Ovary (tissue), 9 donors: ENCODE measurements around the gene HSD11B1. TPM values are rescaled to one million over a fixed set of nuclear protein-coding genes. Genes with fewer than 3 reads are reported as not detected.

Experiments
- DNase-seq, 5 donors: peaks; one replicate each; pipeline ENCODE4 v3.0.0-alpha.2; 2019 to 2020
- H3K27ac ChIP-seq, 2 donors: fragments of 200-600 bp; one replicate each; pipeline versions ENCODE4 v1.5.1 to v1.8.0; 2019 to 2022
- H3K27me3 ChIP-seq: fragments of 200-600 bp; one replicate; pipeline ENCODE4 v1.8.0; 2022
- H3K36me3 ChIP-seq: fragments of 200-600 bp; sonication (generic); one replicate; pipeline ENCODE4 v1.5.1; 2019
- H3K4me1 ChIP-seq: one replicate; pipeline ENCODE4 v1.8.1; 2013; ENCODE audit warnings: mild to moderate bottlenecking, moderate library complexity; ENCODE audit not compliant: insufficient read depth
- H3K4me3 ChIP-seq: fragments of 200-600 bp; sonication (generic); one replicate; pipeline ENCODE4 v1.5.1; 2017
- H3K9me3 ChIP-seq, 2 donors: fragments of 200-600 bp in 1 of 2; sonication (generic) in 1 of 2; one replicate each; pipeline versions ENCODE4 v1.5.1 to v1.8.1; 2013 to 2019; ENCODE audit warnings: mild to moderate bottlenecking in 1 of 2, moderate library complexity in 1 of 2
- EP300 ChIP-seq: sonication (generic); formaldehyde crosslinking; IDR thresholded peaks from one replicate; pipeline ENCODE4 v1.6.1; 2017; ENCODE audit warnings: antibody characterized with exemption
- POLR2A ChIP-seq: fragments of 450-650 bp; IDR thresholded peaks from one replicate; pipeline ENCODE4 v1.6.1; 2017; ENCODE audit warnings: antibody characterized with exemption, mild to moderate bottlenecking, moderate library complexity
- WGBS, 3 donors: extraction: QIAGEN DNeasy Blood & Tissue Kit in 1 of 3; methylation state at CpG; one replicate each; pipeline versions ENCODE4 v1.1.5 to v1.1.7; 2013 to 2017; 5-methylcytosine and 5-hydroxymethylcytosine counted together
- intact Hi-C, 4 donors: fragments of 100-400 bp; cut with DNase I; formaldehyde crosslinking; loops; one replicate each; pipeline versions ENCODE4 v1.11.0 to v1.15.1; 2022 to 2023
- polyA plus RNA-seq, 2 donors: library from polyadenylated mRNA; stranded (reverse); fragments of 200-250 nt in 1 of 2; fragments of 350-450 nt in 1 of 2; fragmentation: Illumina TruSeq in 1 of 2; extraction: RNeasy Lipid Tissue Mini Kit (QIAGEN cat#74804) in 1 of 2; gene quantifications; one replicate each; pipeline ENCODE4 v1.2.3, GENCODE V29; 2013 to 2014
- total RNA-seq, 7 donors: library from RNA; depleted of rRNA in 2 of 7; stranded (reverse); fragments of >200 nt in 2 of 7; fragmentation: NEBNext Ultra II Directional in 3 of 7; extraction: Animal tissue kit (Norgen Biotek cat#: 25700) in 3 of 7; gene quantifications; one replicate each; pipeline versions ENCODE4 v1.1.0 to v1.2.4, GENCODE V29; 2016 to 2023
- TF ChIP-seq, protein P1 (sequence below), 3 donors: fragments of 450-650 bp in 2 of 3; fragments of 200-600 bp in 1 of 3; IDR thresholded peaks; one replicate each; pipeline versions ENCODE4 v1.5.1 to v1.8.0; 2016 to 2022; ENCODE audit warnings: antibody characterized with exemption in 3 of 3, mild to moderate bottlenecking in 1 of 3
- donor health status: DM: no; HTN: no; CAD: no; lungs with moderate emphysema.
- donor health status: DM: no; HTN: no; CAD: no.
- donor health status: Bipolar disorder and iron deficiency.
- donor health status: DM: yes; HTN: yes; CAD: no.
- donor health status: DM: no; HTN: no; CAD: no.
- donor health status: DM: yes; HTN: yes; CAD: no.

Gene HSD11B1
- total and polyA plus RNA-seq, 9 donors = 7.4 to 265 (median 57.7) TPM

- no peak overlapping the region for H3K4me3 ChIP-seq
- 27 to 42% (median 29%) methylated on average over 6 of the region's 6 CpGs for WGBS, 3 donors
- no peak overlapping the region for H3K27ac ChIP-seq
- H3K36me3 ChIP-seq = no peaks in the 10 kb centered on the region
- TF ChIP-seq, protein P1, sequence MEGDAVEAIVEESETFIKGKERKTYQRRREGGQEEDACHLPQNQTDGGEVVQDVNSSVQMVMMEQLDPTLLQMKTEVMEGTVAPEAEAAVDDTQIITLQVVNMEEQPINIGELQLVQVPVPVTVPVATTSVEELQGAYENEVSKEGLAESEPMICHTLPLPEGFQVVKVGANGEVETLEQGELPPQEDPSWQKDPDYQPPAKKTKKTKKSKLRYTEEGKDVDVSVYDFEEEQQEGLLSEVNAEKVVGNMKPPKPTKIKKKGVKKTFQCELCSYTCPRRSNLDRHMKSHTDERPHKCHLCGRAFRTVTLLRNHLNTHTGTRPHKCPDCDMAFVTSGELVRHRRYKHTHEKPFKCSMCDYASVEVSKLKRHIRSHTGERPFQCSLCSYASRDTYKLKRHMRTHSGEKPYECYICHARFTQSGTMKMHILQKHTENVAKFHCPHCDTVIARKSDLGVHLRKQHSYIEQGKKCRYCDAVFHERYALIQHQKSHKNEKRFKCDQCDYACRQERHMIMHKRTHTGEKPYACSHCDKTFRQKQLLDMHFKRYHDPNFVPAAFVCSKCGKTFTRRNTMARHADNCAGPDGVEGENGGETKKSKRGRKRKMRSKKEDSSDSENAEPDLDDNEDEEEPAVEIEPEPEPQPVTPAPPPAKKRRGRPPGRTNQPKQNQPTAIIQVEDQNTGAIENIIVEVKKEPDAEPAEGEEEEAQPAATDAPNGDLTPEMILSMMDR (IDR thresholded peaks at IDR 0.05) = no peak
- no peak for TF ChIP-seq POLR2A
- peaks cover 12% of the 10 kb centered on the region for H3K4me1 ChIP-seq
- no peaks in the 10 kb centered on the region for H3K27me3 ChIP-seq
- intact Hi-C loops = no loop called here
- DNase-seq = peak in 1 of 5 donors; percentile 54
- H3K9me3 ChIP-seq = no peaks in the 10 kb centered on the region
Measured at GRCh38 chr1:209703834-209704504, 677 bp upstream of the HSD11B1 start.

DNA sequence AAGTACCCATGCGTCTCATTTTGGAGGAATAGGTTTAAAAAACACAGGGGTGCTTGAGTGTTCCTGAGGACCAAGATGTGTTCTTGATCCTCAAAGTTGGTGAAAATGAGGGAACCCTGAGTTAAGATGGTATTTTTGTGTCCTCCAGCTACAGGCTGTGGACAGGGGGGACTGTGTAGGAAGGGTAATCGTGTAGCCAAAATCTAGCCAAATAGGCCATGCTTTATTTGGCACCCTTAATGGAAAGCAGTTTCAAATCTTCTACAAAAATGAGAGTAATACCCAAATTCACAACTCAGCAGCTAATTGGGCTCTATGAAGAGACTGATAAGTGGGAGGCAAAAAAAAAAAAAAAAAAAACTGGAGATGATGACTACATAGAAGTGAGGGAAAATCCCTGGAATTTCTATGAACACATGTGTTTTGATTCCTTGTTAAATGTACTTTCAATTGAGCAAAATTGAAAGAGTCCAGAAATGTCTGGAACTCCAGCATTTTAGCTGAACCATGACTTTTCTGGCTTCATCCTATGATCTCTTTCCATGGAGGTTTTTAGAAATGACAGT is 470 bp downstream of the HSD11B1 start:
- H3K4me3 ChIP-seq = peak overlapping the region; percentile 0
- 77 to 87% (median 80%) methylated on average over 2 of the region's 2 CpGs for WGBS, 3 donors

GRCh38 chr1:209706622-209707021 is 2.0 kb downstream of the HSD11B1 start:
- no peak for TF ChIP-seq POLR2A
- Histone ChIP-seq H3K36me3 (no peaks in the 10 kb centered on the region), H3K9me3 (no peaks in the 10 kb centered on the region), H3K27ac (no peak overlapping the region), H3K4me1 (peaks cover 12% of the 10 kb centered on the region), H3K27me3 (no peaks in the 10 kb centered on the region), H3K4me3 (no peak overlapping the region)
- intact Hi-C loops = no loop called here
- no peak for DNase-seq
- 96 to 99% (median 97%) methylated on average over 3 of the region's 3 CpGs for WGBS, 3 donors

More for the DNA sequence above, 470 bp downstream of the HSD11B1 start:
- H3K36me3 ChIP-seq = no peaks in the 10 kb centered on the region
- no peak overlapping the region for H3K27ac ChIP-seq
- peaks cover 12% of the 10 kb centered on the region for H3K4me1 ChIP-seq
- intact Hi-C loops = no loop called here
- DNase-seq = no peak
- H3K27me3 ChIP-seq = no peaks in the 10 kb centered on the region
- TF ChIP-seq EP300 (no peak), POLR2A (no peak)
- TF ChIP-seq, protein P1 (IDR thresholded peaks at IDR 0.05) = no peak
- no peaks in the 10 kb centered on the region for H3K9me3 ChIP-seq

GRCh38 chr1:209707308-209707707 is 2.7 kb downstream of the HSD11B1 start:
- TF ChIP-seq, protein P1 (IDR thresholded peaks at IDR 0.05) = no peak
- no peak for TF ChIP-seq EP300
- no peak for TF ChIP-seq POLR2A
- Histone ChIP-seq H3K4me1 (peaks cover 12% of the 10 kb centered on the region), H3K4me3 (no peak overlapping the region), H3K36me3 (no peaks in the 10 kb centered on the region), H3K9me3 (no peaks in the 10 kb centered on the region), H3K27me3 (no peaks in the 10 kb centered on the region), H3K27ac (no peak overlapping the region)
- WGBS, 3 donors = 95 to 98% (median 95%) methylated on average over 1 of the region's 1 CpG
- DNase-seq = no peak
- intact Hi-C loops = no loop called here

DNA sequence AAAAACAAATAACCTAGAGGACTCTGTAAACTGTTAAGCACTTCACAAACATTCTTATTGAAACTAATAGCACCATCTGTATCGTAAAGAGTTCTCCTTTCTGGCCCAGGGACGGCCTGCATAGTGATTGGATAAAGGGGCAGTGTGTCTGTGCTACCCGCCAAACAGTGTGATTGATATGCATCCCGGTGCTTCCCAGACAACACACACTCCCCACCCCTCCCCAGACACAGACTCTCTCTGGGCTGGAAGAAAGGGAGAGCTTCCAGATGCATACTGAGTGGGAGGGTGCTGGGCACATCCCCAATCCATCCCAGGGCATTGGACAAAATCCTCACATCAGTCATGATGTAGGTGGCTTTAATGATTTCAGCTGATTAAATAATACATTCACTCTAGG is 3.7 kb downstream of the HSD11B1 start:
- H3K36me3 ChIP-seq = no peaks in the 10 kb centered on the region
- no peak overlapping the region for H3K4me3 ChIP-seq
- intact Hi-C loops = no loop called here
- H3K9me3 ChIP-seq = no peaks in the 10 kb centered on the region
- TF ChIP-seq, protein P1 (IDR thresholded peaks at IDR 0.05) = no peak
- TF ChIP-seq EP300 (no peak), POLR2A (no peak)
- H3K27ac ChIP-seq = no peak overlapping the region
- no peaks in the 10 kb centered on the region for H3K27me3 ChIP-seq
- peaks cover 12% of the 10 kb centered on the region for H3K4me1 ChIP-seq
- no peak for DNase-seq
- 74 to 76% (median 76%) methylated on average over 4 of the region's 4 CpGs for WGBS, 3 donors
